Measurements from ENCODE around the gene LINC00237.

Gene LINC00237

GRCh38 chr20:21100578-21101452 is 5.3 kb downstream of the LINC00237 start:
- Histone ChIP-seq H4K20me1 (peaks cover 68% of the 10 kb centered on the region), H3K9me3 (peaks cover 4% of the 10 kb centered on the region), H3K4me1 (peaks cover 39% of the 10 kb centered on the region), H3K4me3 (peak overlapping the region; percentile 54), H3K36me3 (no peaks in the 10 kb centered on the region), H3K9ac (no peak overlapping the region), H3K27me3 (peaks cover 93% of the 10 kb centered on the region), H3K4me2 (peak overlapping the region; percentile 73), H3K27ac (no peak overlapping the region)
- no peak for TF ChIP-seq Cebpa-rat (IDR thresholded peaks at IDR 0.05)

GRCh38 chr20:21099751-21100577 is 6.2 kb downstream of the LINC00237 start:
- Histone ChIP-seq H3K27me3 (peaks cover 84% of the 10 kb centered on the region), H3K36me3 (no peaks in the 10 kb centered on the region)

GRCh38 chr20:21096321-21097043 is 9.7 kb downstream of the LINC00237 start:
- no peak for TF ChIP-seq Cebpa-rat (IDR thresholded peaks at IDR 0.05)
- Histone ChIP-seq H3K4me3 (no peak overlapping the region), H3K27me3 (peaks cover 50% of the 10 kb centered on the region), H4K20me1 (peaks cover 27% of the 10 kb centered on the region), H3K27ac (no peak overlapping the region), H3K4me2 (no peak overlapping the region), H3K36me3 (no peaks in the 10 kb centered on the region), H3K9ac (no peak overlapping the region), H3K9me3 (no peaks in the 10 kb centered on the region), H3K4me1 (peaks cover 14% of the 10 kb centered on the region)

More at GRCh38 chr20:21099751-21100577, 6.2 kb downstream of the LINC00237 start:
- Histone ChIP-seq H3K9ac (no peak overlapping the region), H3K4me1 (peaks cover 33% of the 10 kb centered on the region), H3K9me3 (no peaks in the 10 kb centered on the region), H3K27ac (no peak overlapping the region), H3K4me3 (peak overlapping the region; percentile 54), H3K4me2 (peak overlapping the region; percentile 73), H4K20me1 (peaks cover 61% of the 10 kb centered on the region)
- TF ChIP-seq Cebpa-rat (IDR thresholded peaks at IDR 0.05), result no peak

GRCh38 chr20:21092806-21093205 is 13.4 kb downstream of the LINC00237 start:
- no peak overlapping the region for H3K27ac ChIP-seq
- H3K36me3 ChIP-seq, result no peaks in the 10 kb centered on the region
- no peak overlapping the region for H3K9ac ChIP-seq
- H3K9me3 ChIP-seq, result no peaks in the 10 kb centered on the region
- peaks cover 13% of the 10 kb centered on the region for H3K27me3 ChIP-seq
- H3K4me3 ChIP-seq, result no peak overlapping the region
- H3K4me2 ChIP-seq, result no peak overlapping the region
- peaks cover 10% of the 10 kb centered on the region; the same call in 1 of the 2 replicates for H3K4me1 ChIP-seq
- TF ChIP-seq Cebpa-rat (IDR thresholded peaks at IDR 0.05), result no peak
- H4K20me1 ChIP-seq, result no peaks in the 10 kb centered on the region

GRCh38 chr20:21090721-21091120 is 15.4 kb downstream of the LINC00237 start:
- Histone ChIP-seq H3K36me3 (no peaks in the 10 kb centered on the region), H3K27me3 (no peaks in the 10 kb centered on the region), H3K4me2 (no peak overlapping the region), H3K27ac (no peak overlapping the region), H3K4me1 (peaks cover 10% of the 10 kb centered on the region; the same call in 1 of the 2 replicates), H3K4me3 (no peak overlapping the region), H3K9ac (no peak overlapping the region), H4K20me1 (no peaks in the 10 kb centered on the region), H3K9me3 (no peaks in the 10 kb centered on the region)
- TF ChIP-seq Cebpa-rat (IDR thresholded peaks at IDR 0.05), result no peak

GRCh38 chr20:21090111-21090618 is 16.0 kb downstream of the LINC00237 start:
- H3K9ac ChIP-seq, result no peak overlapping the region
- H3K4me1 ChIP-seq, result peaks cover 10% of the 10 kb centered on the region; the same call in 1 of the 2 replicates
- H3K4me2 ChIP-seq, result peak overlapping the region; percentile 31
- H3K9me3 ChIP-seq, result no peaks in the 10 kb centered on the region
- H3K36me3 ChIP-seq, result no peaks in the 10 kb centered on the region
- no peak overlapping the region for H3K4me3 ChIP-seq
- H4K20me1 ChIP-seq, result no peaks in the 10 kb centered on the region
- H3K27me3 ChIP-seq, result no peaks in the 10 kb centered on the region
- no peak for TF ChIP-seq Cebpa-rat (IDR thresholded peaks at IDR 0.05)
- no peak overlapping the region for H3K27ac ChIP-seq

- Histone ChIP-seq H3K9me3 (no peaks in the 10 kb centered on the region), H3K4me1 (peaks cover 10% of the 10 kb centered on the region; the same call in 1 of the 2 replicates), H3K36me3 (no peaks in the 10 kb centered on the region), H3K4me3 (no peak overlapping the region), H3K9ac (no peak overlapping the region), H3K27me3 (no peaks in the 10 kb centered on the region), H3K27ac (no peak overlapping the region), H3K4me2 (peak overlapping the region; percentile 31), H4K20me1 (no peaks in the 10 kb centered on the region)
- no peak for TF ChIP-seq Cebpa-rat (IDR thresholded peaks at IDR 0.05)
These were observed 16.8 kb downstream of the LINC00237 start for GRCh38 chr20:21089391-21089790.

GRCh38 chr20:21087862-21088540 is 18.2 kb downstream of the LINC00237 start:
- Histone ChIP-seq H3K4me2 (no peak overlapping the region), H4K20me1 (no peaks in the 10 kb centered on the region), H3K36me3 (no peaks in the 10 kb centered on the region), H3K27ac (no peak overlapping the region), H3K9ac (no peak overlapping the region), H3K9me3 (no peaks in the 10 kb centered on the region), H3K4me3 (no peak overlapping the region), H3K4me1 (peaks cover 10% of the 10 kb centered on the region; the same call in 1 of the 2 replicates), H3K27me3 (no peaks in the 10 kb centered on the region)
- no peak for TF ChIP-seq Cebpa-rat (IDR thresholded peaks at IDR 0.05)
